ENCODE measurements around the gene MCU.
"Not testable (repeated sequence)": the region's sequence is repeated elsewhere in the genome, so short reads cannot be mapped to it uniquely, and the experiment has no call there.

MCU gene

GRCh38 chr10:72918352-72918751 is 226.4 kb downstream of the MCU start:
- H3K27ac ChIP-seq, result no peak overlapping the region
- H3K27me3 ChIP-seq, result no peaks in the 10 kb centered on the region
- no peaks in the 10 kb centered on the region for H3K36me3 ChIP-seq
- intact Hi-C loops (cut with DNase I; ENCODE audit: low total_unique reads), result no loop called here
- peaks cover 0 to 16% (median 3%) of the 10 kb centered on the region in 4 donors for H3K4me1 ChIP-seq
- peaks cover 0 to 3% (median 0%) of the 10 kb centered on the region in 3 donors for H3K9me3 ChIP-seq
- TF ChIP-seq CTCF (IDR thresholded peaks at IDR 0.05), result no peak
- no peak for DNase-seq
- no peak overlapping the region for H3K4me3 ChIP-seq

GRCh38 chr10:72921147-72921683 is 229.3 kb downstream of the MCU start:
- H3K9me3 ChIP-seq; H3K36me3 ChIP-seq; H3K4me3 ChIP-seq; DNase-seq; H3K27ac ChIP-seq; intact Hi-C loops (cut with DNase I; ENCODE audit: low total_unique reads); H3K27me3 ChIP-seq: not testable (repeated sequence)
- H3K4me1 ChIP-seq, result peaks cover 0 to 16% (median 3%) of the 10 kb centered on the region in 4 donors

GRCh38 chr10:72924351-72924750 is 232.4 kb downstream of the MCU start:
- Histone ChIP-seq H3K4me1 (no peaks in the 10 kb centered on the region), H3K27ac (no peak overlapping the region), H3K36me3 (no peaks in the 10 kb centered on the region), H3K27me3 (no peaks in the 10 kb centered on the region), H3K4me3 (no peak overlapping the region), H3K9me3 (peaks cover 0 to 3% (median 0%) of the 10 kb centered on the region in 3 donors)
- no peak for DNase-seq
- intact Hi-C loops (cut with DNase I; ENCODE audit: low total_unique reads), result no loop called here
- no peak for TF ChIP-seq CTCF (IDR thresholded peaks at IDR 0.05)

GRCh38 chr10:72925951-72926465 is 234.1 kb downstream of the MCU start:
- H3K36me3 ChIP-seq, result no peaks in the 10 kb centered on the region
- H3K27me3 ChIP-seq, result no peaks in the 10 kb centered on the region
- H3K4me1 ChIP-seq, result no peaks in the 10 kb centered on the region
- H3K27ac ChIP-seq, result no peak overlapping the region
- TF ChIP-seq CTCF (IDR thresholded peaks at IDR 0.05), result no peak
- no peak for DNase-seq
- H3K4me3 ChIP-seq, result no peak overlapping the region
- intact Hi-C loops (cut with DNase I; ENCODE audit: low total_unique reads), result no loop called here
- H3K9me3 ChIP-seq, result no peaks in the 10 kb centered on the region

- Histone ChIP-seq H3K27ac (no peak overlapping the region), H3K9me3 (no peaks in the 10 kb centered on the region)
- TF ChIP-seq CTCF (IDR thresholded peaks at IDR 0.05), result no peak
Observed at GRCh38 chr10:72927485-72927884, 235.5 kb downstream of the MCU start.

GRCh38 chr10:72928798-72929197 is 236.9 kb downstream of the MCU start:
- no peak for DNase-seq
- no peak overlapping the region for H3K27ac ChIP-seq
- TF ChIP-seq CTCF (IDR thresholded peaks at IDR 0.05), result no peak
- no peaks in the 10 kb centered on the region for H3K4me1 ChIP-seq
- H3K4me3 ChIP-seq, result no peak overlapping the region
- H3K36me3 ChIP-seq, result no peaks in the 10 kb centered on the region
- intact Hi-C loops (cut with DNase I; ENCODE audit: low total_unique reads), result no loop called here
- no peaks in the 10 kb centered on the region for H3K27me3 ChIP-seq
- H3K9me3 ChIP-seq, result no peaks in the 10 kb centered on the region

More at GRCh38 chr10:72927485-72927884, 235.5 kb downstream of the MCU start:
- intact Hi-C loops (cut with DNase I; ENCODE audit: low total_unique reads), result no loop called here
- Histone ChIP-seq H3K27me3 (no peaks in the 10 kb centered on the region), H3K4me3 (no peak overlapping the region), H3K36me3 (no peaks in the 10 kb centered on the region), H3K4me1 (no peaks in the 10 kb centered on the region)
- DNase-seq, result no peak
